HG03060 (cell line): ENCODE measurements around the gene SAPCD2.

Source experiments
- ATAC-seq: cut with Tn5 transposase; IDR thresholded peaks from one replicate; pipeline ENCODE4 v1.9.1; 2021; ENCODE audit warnings: low read depth, moderate number of reproducible peaks; ENCODE audit not compliant: unreplicated experiment

SAPCD2 gene

DNA sequence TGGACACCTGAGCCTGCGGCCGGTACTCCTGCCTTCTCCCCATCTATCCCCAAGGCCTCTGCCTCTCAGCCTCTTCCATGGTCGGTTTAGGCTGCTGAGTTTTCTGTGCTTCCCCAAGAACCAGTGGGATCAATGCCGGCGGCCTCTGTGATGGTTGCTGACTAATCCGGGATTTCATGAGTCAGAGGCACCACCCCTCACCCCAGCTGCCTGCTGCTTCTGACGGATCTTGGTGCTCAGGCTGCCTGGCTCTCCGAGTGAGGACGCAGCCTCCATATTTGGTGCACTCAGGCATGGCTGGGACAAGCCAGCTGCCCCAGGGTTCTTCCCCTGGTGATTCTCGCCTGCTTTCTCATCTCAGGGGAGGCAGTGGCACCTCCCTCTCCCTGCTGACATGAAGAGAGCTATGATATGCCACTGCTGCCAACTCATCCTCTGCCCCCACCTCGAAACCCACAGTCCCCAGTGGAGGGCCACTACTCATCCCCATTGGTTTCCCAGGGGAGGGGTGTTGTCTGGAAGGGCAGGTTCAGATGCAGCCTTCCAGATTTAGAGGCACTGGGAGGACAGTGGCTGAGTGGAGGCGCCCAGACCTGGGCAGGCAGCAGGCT, 13.1 kb upstream of the SAPCD2 start:
- no peak for ATAC-seq

DNA sequence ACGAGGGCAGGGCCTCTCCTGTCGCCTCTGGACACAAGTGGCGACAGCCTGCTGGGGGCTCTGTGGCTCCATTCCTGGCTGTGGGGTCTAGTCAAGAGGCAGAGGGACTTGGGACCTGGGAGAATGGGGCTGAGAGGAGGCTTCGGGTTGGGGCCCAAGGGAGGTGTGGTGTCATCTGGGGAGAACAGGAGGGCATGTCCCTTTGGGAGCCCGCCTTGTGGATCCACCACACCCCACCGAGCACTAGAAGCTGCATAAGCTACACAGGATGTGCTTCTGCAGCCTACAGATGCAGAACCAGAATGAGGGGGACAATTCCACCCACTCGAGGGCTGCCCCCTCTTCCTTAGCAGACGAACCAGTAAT, 12.6 kb upstream of the SAPCD2 start:
- ATAC-seq, result no peak

- no peak for ATAC-seq
Measured at GRCh38 chr9:137082222-137082924, 12.0 kb upstream of the SAPCD2 start.

DNA sequence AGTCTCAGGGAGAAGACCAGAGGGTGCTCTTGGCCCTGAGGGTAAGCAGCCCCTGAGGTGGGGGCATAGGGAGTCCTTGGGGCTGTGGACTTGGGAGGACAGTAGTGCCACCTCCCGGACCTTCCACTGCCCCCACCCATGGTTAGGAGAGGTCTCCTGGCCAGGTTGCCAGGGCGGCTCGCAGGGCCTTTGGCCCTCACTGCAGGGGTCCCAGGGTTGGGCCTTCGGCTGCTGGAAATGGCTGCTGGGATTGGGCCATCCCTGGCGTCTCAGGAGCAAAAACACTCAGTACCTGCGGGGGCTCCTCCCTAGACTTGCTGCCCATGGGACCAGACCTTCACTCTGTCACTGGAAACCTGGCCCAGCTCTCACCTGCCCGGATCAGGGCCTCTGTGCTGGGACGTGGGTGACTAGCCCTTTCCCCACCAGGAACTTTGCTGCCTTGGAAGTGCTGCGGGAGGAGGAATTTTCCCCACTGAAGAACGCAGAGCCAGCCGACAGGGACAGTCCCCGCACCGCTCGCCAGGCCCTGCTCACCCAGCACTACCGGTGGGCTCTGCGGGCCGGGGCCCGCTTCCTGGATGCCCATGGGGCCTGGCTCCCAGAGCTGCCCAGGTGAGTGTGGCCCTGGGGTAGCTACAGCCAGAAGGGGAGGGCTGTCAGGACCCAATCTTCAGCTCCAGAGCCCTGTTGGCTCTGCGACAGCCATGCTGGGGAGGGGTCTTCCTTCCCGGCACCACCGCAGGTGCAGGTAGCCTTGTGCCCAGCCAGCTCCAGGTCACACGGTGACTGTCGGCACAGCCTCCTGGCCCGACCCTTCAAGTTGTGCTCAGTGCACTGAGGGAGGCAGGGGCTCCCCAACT, 10.1 kb upstream of the SAPCD2 start:
- ATAC-seq, result no peak

DNA sequence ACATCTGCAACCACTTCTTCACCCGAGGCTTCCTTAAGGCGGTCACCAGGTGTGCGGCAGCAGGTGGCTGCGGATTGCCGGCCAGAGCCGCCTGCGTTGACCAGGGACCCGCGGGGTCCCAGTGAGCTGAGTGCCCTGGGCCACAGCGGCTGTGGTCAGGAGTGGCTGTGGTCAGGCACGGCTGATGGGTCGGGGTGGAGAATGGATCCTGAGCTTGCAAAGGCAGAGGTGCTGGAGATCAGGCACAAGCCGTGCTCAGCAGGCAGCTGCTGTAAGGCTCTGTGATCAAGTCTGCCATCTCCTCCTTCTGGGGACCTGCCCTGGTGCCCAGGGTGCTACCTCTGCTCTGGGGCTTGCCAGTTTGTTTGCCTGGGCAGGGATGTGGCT, 9.0 kb upstream of the SAPCD2 start:
- no peak for ATAC-seq

- no peak for ATAC-seq
Measured at GRCh38 chr9:137078701-137079400, 8.5 kb upstream of the SAPCD2 start.

GRCh38 chr9:137077758-137078693, 7.7 kb upstream of the SAPCD2 start:
- no peak for ATAC-seq

GRCh38 chr9:137077010-137077747, 6.8 kb upstream of the SAPCD2 start, which contains the start of gene UAP1L1:
TSS of gene UAP1L1 (plus strand) at chr9:137077517. CDS start at chr9:137077533, 16 bp downstream.
- no peak for ATAC-seq

GRCh38 chr9:137076636-137077009, 6.3 kb upstream of the SAPCD2 start:
- no peak for ATAC-seq

- ATAC-seq, result no peak
Measured at GRCh38 chr9:137075275-137075775, 5.0 kb upstream of the SAPCD2 start.

- no peak for ATAC-seq
Measured at GRCh38 chr9:137074657-137075274, 4.4 kb upstream of the SAPCD2 start.

GRCh38 chr9:137073992-137074399, 3.6 kb upstream of the SAPCD2 start:
- ATAC-seq, result no peak

GRCh38 chr9:137071282-137071681, 925 bp upstream of the SAPCD2 start:
- ATAC-seq, result no peak

DNA sequence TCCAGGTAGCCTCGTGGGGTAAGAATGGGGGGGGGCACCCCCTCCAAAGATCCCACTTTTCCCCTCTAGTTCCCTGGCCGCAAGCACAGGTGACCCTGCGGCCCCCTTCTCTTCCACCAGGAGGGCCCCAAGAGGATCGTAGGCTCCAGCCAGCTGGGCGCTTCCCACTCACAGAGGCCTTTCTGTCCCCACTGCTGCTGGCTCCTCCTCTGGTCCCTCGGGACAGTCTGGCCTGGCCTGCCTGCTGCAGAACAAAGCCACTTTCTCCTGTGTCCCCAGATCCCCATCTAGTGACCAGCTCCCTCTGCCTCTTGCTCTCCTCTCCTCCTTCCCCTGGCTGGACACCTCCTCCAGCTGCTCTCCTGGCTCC, 534 bp upstream of the SAPCD2 start:
- no peak for ATAC-seq

GRCh38 chr9:137069508-137070091, 757 bp downstream of the SAPCD2 start:
- no peak for ATAC-seq

DNA sequence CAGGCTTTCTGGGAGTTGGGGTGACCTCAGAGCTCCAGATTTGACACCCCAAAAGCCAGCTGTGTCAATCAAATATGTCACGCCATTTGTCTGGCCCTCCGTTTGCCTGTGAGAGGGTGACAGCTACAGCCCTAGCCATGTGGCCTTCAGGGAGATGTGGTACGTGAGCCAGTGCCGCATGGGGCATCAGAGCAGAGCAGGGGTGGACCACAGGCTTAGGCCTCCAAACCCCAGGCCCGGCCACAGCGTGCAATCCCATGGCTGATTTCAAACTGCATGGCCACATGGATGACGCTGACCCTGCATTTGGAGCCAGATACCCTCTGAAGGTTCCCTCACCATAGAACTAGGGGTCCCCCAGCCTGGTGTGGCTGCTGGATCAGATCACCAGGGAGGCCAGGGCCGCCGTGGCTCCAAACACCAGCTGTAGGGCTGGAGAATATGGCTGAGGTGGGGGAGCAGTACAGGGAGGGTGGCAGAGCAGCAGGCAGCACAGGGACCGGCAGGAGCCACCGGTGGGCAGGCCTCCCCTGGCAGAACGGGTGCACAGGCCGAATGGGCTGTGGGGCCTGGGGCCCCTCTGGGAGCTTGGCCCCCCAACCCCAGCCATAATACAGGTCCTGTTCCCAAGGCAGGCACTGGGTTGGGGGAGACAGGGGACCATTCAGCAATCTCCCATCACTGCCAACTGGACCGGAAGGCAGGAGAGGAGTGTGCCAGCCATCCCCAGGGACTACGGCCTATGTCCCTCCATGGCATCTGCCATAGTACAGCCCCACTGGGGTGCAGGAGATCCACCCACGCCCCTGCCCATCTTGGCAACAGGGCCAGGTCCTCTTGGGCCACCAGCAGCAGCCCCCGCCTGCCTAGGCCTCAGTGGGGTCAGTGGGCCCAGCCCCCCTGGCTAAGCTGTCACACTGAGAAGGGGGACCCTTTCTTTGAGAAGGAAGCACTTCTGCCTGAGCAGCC, 1.5 kb downstream of the SAPCD2 start:
- ATAC-seq, result no peak
